ENCODE measurements around the gene MIA2.

MIA2 gene

DNA sequence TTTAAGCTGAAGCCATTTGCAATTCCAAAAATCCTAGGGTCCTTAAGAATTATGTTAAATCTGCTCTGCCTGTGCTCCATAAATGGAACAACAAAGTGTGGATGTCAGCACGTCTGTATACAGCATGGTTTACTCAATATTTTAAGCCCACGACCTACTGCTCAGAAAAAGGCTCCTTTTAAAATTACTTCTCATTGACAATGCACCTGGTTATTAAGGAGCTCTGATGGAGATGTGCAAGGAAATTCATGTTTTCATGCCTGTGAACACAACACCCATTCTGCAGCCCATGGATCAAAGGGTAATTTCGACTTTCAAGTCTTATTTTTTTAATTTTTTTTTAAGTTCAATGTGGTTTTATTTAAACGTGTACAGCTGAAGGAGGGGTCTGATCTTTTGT is 150.5 kb downstream of the MIA2 start:
- no peak for DNase-seq (ENCODE audit: low spot score)

DNA sequence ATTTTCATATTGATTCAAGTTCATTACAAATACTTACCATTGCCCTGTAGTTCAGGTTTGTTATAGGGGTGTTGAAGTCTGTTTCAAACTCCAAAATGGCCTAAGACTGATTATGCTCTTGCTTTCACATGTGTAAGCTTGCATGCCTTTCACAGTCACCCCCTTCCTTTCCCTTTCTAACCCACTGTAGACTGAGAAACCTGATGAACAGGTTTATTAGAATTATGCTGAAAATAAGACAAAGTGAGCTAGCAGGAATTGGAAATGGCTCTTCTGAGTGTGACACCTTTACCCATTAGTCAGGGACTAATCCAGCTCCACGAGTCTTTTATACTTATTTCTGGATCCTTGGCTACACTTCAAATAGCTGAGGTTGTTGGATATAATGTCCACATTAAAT is 159.6 kb downstream of the MIA2 start:
- DNase-seq (ENCODE audit: low spot score), result no peak

DNA sequence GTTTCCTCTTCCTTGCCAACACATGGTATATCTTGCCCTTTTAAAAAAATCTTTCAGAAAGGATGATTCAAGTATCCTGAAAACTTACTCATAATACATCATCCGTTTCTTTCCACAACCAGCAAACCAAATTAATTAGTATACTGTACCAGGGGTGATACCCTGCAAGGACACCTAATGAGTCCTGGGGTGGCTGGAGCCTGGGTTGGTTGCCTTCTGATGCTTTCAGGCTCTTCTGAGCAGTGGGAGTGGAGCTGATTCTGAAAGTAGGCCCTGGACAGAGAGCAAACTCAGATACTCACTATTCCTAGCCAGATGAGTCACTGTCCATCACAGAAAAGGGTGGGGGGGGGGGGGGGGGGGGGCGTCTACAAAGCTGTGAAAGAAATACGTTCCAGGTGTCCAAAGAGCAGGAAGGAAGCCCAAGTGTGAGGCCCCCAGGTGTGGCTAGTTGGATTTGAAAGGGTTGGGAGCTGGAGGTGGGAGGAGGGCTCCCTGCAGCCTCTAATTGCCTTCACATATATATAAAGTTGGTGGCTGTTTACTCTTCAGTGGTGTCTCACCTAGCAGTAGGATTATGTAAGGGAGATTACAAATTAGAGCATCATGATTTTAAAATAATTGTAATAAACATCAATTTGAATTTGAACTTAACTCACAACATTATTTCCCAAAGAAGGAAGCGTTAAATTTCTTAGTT is 162.0 kb downstream of the MIA2 start:
- DNase-seq (ENCODE audit: low spot score), result no peak

DNA sequence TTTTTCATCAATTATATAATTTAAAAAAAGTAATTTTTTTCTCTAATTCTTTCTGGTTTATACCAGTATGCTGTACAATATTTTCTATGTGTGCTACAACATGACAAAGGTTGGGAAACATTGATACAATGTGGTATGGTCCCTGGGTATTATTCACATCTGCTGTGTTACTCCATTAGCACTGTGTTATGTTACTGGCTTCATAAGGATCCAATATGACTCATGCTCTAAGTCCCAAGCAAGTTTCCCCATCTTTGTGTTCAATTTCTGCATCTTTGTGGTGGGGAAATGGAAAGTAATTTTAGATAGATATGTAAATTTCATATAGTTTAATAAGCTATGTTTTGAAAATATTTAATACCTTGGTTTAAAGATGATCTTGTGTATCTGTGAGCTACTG is 162.7 kb downstream of the MIA2 start:
- DNase-seq (ENCODE audit: low spot score), result no peak

DNA sequence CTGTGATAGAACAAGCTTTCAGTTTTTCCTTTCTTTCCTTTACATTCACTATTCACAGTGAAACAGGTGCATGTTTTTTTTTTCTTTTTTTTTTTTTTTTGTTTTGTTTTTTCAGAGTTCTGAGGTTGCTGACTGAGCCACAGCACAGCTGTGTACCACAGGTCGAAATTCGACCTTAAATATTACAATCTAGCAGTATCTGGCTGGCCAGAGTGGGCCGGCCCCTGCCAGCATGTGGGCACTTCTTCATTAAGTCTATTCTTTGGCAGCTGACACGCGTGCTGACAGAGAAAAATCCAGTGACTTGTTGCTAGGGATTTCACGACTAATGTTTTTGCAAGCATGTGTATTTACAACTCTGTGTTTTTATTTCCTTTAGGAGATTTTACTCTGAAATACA is 164.7 kb downstream of the MIA2 start:
- DNase-seq (ENCODE audit: low spot score), result no peak

DNA sequence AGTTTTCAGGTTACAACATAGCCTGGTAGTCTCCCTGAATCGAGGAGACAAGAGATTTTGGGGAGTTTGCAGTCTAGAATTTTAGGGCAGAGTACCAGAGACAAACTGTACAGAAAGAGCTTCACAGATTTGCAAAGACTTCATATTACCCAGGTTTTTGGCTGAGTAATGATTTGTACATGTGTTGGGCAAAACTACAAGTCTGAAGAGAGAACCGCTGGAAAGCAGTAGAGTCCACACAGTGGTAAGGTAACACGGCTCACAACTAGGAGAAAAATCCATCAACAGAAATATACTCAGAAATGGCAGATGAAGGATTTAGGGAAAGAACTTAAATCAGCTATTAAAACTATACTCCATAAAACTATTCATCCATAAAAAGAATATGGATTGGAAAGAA is 172.8 kb downstream of the MIA2 start:
- no peak for DNase-seq (ENCODE audit: low spot score)

DNA sequence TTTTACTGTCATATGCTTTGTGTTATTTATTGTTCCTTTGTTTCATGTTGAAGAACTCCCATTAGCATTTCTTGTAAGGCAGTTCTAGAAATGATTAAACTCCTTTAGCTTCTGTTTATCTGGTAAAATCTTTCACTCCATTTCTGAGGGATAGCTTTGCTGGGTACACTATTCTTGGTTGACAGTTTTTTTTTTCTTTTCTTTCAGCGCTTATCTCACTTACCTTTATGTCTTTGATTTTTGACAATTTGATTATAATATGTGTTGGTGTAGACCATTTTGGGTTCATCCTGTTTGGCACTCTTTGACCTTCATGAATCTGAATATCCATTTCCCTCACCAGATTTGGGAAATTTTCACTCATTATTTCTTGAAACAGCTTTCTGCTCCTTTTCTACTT is 182.4 kb downstream of the MIA2 start:
- DNase-seq (ENCODE audit: low spot score), result no peak

DNA sequence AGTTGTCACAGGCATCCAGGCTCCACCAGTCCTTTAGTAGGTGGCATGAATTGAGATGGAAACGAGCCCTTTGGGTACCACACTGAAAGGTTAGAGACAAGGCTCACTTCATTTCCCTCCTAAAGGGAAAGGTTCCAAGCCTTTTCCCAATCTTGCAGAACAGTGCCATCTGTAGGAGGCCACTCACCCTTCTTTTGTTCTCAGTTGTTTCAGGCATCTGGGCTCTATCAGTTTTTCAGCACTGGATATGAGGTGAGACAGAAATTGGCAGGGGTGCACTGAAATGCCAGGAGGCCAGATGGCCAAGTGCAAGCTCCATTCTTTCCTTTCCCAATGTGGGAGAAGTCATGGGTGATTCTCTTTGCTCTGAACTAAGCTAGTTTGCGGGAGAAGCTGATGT is 183.3 kb downstream of the MIA2 start:
- DNase-seq (ENCODE audit: low spot score), result no peak

DNA sequence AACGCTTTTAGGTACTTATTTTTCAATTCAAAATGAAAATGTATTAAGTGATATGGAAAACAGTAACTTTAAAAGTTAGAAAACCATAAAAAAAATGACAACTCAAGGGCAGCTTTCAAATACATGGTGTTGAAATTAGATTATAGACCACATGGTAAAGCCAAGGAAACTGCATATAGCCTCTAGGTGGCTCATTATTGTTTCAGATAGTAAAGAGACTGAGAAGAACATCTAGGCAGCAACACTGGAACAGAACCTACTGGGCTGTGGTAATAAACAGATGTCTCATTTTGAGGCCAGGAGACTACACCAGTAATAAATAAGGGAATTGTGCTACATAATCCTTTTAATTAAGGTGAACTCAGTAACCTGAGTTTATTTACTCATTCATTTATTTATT is 185.6 kb downstream of the MIA2 start:
- no peak for DNase-seq (ENCODE audit: low spot score)

DNA sequence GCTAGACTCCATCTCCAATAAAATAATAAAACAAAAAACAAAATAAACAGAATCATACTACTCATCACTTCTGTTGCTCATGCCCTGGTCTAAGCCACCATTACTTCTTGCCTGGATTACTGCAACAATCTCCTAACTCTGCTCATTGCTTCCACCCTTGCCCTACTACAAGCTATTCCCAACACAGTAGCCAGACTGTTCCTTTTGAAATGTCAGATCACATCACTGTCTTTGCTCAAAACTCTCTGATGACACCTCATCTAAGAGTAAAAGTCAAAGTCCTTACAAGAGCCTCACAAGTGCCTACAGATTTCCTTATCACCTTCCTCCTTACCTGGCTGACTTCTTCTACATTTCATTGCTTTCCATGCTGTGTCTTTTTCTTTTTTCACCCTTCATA is 188.5 kb downstream of the MIA2 start:
- no peak for DNase-seq (ENCODE audit: low spot score)

DNA sequence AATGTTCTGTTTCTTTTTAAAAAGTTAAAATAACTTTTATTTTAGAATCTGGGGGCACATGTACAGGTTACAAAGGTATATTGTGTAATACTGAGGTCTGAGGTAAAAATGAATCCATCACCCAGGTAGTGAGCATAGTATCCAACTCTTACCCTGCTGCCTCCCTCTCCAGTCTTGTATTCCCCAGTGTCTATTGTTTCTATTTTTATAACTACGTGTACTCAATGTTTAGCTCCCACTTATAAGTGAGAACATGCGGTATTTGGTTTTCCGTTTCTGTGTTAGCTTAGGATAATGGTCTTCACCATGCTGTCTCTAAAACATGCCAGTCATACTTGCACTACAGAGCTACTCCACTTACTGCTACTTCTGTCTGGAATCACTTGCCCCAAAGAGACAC is 190.1 kb downstream of the MIA2 start:
- DNase-seq (ENCODE audit: low spot score), result no peak

DNA sequence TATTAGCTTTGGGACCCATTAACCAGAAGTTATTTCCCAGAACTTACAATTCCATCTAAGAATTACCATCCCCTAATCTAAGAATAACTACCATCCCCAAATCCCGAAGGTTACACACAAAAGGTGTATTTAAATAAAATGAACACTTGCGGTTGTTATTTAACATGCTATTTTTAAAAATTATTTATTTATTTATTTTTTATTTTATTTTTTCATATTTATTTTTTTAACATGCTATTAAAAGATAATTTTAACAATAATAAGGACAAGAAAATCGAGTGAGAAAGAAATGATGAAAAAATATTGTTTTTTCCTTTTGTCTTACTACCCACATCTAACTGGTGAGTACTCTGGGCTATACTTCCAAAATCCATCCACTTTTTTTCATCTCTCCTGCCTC is 192.2 kb downstream of the MIA2 start:
- DNase-seq (ENCODE audit: low spot score), result no peak

DNA sequence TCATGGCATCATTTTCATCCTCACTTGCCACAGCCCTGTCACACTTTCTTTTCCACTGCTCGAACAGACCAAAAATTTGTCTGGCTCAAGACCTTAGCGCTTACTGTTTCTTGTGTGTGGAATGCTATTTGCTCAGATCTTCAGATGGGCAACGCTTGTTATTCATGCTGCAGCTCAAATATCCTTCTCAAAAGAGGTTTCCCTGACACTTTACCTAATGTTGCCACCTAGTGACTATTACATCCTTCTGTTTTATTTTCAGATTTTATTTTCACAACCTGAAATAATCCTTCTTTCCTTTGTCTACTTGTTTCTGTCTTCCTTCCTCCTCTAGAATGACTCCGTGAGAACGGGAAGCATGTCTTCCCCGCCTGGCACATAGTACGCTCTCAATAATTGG is 192.9 kb downstream of the MIA2 start:
- no peak for DNase-seq (ENCODE audit: low spot score)

DNA sequence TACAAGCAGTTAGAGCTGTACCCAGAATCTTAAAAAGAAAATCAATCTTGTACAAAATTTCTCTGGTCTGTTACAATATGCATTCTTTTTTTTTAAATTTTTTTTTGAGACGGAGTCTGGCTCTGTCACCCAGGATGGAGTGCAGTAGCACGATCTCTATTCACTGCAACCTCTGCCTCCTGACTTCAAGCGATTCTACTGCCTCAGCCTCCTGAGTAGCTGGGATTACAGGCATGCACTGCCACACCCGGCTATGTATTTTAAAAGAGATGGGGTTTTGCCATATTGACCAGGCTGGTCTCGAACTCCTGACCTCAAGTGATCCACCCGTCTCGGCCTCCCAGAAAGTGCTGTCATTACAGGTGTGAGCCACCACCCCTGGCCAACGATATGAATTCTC is 194.4 kb downstream of the MIA2 start:
- no peak for DNase-seq (ENCODE audit: low spot score)

DNA sequence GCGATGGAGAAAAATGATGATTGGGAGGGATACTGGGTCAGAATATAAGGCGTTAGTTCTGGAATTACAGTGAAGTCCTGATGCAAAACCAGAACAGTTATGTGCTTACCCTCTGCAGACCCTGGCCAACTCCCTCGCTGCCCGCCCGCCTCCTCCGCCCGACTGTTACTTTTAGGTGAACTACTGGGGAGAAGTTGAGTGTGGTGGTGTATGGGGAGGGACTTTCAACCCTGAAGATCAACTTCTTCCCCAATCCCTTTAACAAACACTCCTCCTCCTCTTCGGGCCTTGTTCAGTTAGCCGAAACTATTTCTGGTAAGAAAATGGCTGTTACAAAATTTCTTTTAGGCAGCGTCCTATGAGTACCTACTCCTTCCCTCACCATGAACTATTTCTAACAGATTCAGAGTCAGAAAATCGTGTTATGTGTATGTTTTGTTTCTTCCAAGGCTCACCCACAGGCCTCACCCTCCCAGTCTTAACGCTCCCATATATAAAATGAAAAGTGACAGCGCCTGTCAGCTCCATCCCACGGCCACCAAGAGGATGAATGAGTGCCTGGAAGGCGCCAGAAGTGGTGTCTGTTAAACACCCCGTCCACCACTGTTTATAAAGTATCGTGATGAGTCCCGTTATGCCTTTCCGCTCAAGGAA is 197.2 kb downstream of the MIA2 start:
- DNase-seq (ENCODE audit: low spot score), result no peak

DNA sequence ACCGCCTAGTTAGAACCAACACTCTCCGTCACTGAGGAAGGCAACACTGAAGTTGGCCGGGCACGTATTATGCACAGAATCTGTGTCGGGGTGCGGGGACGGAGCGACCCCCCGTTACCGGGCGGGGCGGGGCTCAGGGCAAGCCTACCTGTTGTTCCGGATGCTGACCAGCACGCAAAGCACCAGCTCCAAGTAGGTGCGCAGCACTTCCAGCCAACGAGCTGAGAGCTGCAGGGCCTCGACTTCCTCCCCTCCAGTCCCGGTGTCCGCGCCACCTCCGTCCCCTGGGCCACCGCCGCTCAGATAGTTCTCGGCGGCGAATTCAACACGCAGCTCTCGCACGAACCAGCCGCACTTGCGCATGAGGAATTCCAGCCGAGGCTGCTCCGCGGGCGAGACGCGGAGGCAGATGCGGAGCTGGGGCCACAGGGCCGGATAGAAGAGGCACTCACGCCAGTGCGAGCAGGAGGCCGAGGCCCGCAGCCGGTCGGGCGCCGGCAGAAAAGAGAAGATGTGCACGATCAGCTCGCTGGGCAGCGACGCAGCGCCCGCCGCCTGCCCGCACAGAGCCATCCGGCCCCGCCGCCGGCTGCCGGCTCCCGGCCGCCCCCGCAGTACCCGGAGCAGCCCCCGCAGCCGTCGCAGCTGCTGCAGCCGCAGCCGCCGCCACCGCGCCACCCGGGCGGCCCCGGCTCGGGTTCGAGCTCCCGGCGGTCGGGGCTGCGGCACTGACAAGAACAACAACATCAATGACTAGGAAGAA is 197.9 kb downstream of the MIA2 start:
- no peak for DNase-seq (ENCODE audit: low spot score)

DNA sequence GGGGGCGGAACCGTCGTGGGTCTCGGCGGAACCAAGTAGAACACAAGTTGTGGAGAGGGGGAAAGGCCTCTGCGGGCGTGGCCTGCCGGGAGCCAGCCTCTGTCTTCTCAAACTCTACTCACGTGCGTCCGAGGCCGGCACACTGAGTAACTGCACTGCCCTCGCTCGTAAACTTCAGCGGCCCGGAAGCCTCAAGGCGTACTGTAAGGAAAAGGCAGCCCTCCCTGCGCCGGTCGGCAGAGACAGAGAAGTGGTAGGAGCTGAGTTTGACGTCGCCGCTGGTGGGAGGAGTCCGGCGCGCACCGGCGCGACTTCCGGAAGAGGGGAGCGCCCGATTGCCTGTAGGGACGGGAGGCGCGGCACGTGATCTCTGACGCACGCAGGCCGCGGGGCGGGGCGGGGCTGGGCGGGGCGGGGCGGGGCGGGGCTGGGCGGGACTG is 198.5 kb downstream of the MIA2 start, which contains the start of gene FBXO33:
TSS of gene FBXO33 (minus strand) at position 255 of the 440 bp plus-strand sequence. CDS start 271 bp downstream, outside the sequence.
- peak; percentile 80 for DNase-seq (ENCODE audit: low spot score)

DNA sequence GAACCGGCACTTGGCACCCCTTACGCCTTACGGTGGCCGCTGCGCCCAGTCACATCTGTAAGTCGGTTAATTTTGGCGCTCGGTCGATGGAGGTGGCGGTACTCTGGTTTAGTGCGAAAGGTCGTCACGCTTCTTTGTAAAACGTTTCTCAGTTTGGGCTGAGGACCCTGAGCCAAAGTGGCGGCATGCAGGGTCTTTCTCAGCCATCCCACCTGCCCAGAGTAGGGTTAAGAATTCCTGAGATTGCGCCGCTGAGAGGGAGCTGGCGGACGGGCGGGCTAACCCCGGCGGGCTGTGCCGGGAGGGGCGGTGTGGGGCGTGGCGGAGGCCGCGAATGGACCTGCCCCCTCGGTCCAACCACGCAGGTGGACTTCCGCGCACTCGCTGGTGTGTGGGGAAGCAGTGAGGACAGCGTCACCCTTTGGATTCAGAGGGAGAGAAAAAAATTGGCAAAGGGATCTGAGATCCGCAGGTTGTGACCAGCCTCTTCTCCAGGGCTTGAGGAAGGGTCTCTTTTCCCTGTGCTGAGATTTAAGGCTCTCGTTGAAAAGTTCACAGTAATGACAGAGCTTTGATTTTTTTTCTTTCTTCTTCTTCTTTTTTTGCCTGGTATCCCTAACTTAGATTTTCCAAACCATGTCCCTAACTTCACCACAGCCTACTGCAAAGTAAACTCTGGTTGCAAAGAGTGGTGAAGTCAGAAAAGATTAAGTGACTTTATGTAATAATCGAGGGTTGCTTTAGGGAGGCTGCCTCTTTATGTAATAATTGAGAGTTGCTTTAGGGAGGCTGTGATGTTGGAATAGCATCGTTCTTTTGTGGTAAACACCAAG is 199.1 kb downstream of the MIA2 start:
- peak; percentile 66 for DNase-seq (ENCODE audit: low spot score)

DNA sequence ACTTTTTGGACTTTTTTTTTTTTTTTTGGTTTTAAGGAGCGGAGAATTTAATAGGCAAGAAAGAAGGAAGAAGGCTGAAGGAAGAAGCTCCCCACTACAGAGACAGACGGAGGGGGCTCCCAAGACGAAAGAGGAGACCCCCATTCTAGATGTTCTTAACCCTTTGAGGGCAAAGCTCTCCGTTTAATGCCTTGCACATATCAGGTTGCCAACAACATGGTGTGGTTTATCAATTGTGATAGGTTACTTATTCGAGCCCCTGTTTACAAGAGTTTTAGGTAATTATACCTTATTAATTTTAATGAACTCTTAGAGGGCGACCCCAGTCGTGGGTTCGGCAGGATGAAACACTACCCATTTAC is 199.7 kb downstream of the MIA2 start:
- DNase-seq (ENCODE audit: low spot score), result no peak

DNA sequence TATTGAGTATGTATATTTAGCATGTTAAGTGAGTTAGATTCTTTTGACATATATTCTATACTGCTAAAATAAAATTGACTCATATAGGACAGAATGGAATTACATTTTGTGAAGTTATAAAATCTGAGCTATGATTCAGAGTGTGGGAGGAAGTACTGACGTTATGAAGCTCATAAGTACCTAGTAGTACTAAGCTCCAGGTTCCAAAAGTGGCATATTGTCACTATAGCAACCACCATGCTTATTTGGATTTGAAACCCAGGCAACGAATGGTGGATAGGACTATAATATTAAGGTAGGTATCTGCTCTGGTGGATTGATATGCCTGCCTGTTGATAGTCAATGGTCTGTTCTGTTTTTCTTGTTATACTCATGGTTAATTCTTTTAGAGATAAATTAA is 200.7 kb downstream of the MIA2 start:
- DNase-seq (ENCODE audit: low spot score), result no peak

DNA sequence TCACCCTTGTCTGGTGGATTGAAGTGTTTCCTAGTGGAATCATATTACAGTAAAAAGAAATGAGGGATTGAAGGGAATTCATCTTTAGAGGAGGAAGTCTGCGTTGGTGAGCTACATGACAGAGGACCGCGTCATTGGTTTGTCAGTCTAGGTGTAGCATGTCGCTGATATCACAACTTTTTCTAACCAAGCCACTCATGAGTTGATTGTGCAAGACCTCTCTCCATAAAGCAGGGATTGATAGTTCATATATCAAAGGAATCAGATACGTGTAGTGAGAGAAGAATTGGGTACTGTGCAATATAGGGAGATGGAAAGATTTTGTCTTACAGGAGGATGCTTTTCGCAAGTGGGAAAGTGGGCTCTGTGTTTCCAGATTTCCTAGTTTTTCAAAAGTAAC is 201.5 kb downstream of the MIA2 start:
- DNase-seq (ENCODE audit: low spot score), result no peak

All from HuH-7 (cell line).